ENCODE measurements around the gene COL26A1. TPM values are rescaled to one million over a fixed set of nuclear protein-coding genes. Genes with fewer than 3 reads are reported as not detected.
"Not testable (repeated sequence)": the region's sequence is repeated elsewhere in the genome, so short reads cannot be mapped to it uniquely, and the experiment has no call there.

COL26A1 gene
- total RNA-seq, 2 experiments from 2014 or later = not detected

- Histone ChIP-seq H3K4me1 (ENCODE audit: insufficient read depth, low read length) (no peaks in the 10 kb centered on the region), H3K9me3 (ENCODE audit: control insufficient read depth in 1 of 2, insufficient read depth in 1 of 2, low read length in 2 of 2) (no peaks in the 10 kb centered on the region), H3K27ac (ENCODE audit: low read depth in 1 of 2, low read length in 2 of 2) (no peak overlapping the region), H3K36me3 (ENCODE audit: insufficient read depth, low read length) (no peaks in the 10 kb centered on the region), H3K4me3 (ENCODE audit: low read length) (no peak overlapping the region), H3K27me3 (ENCODE audit: control insufficient read depth in 1 of 2, insufficient read depth in 2 of 2, low read length in 2 of 2) (no peaks in the 10 kb centered on the region)
- H3K9me3 Mint-ChIP-seq = no peaks in the 10 kb centered on the region
- no peaks in the 10 kb centered on the region for H3K4me1 Mint-ChIP-seq (ENCODE audit: low read depth)
- ATAC-seq (ENCODE audit: poor library complexity) = no peak
- POLR2A ChIA-PET = no interaction called here
- no peak for DNase-seq
- intact Hi-C loops (cut with DNase I, micrococcal nuclease) = loop anchor here in 1 of 2 experiments (5.0 kb wide), 1 partner anchor 687 kb away; no protein-coding TSS in a partner anchor
- TF ChIP-seq CTCF (IDR thresholded peaks at IDR 0.05) = no peak
- H3K4me3 Mint-ChIP-seq = no peak overlapping the region
- no peaks in the 10 kb centered on the region for H3K36me3 Mint-ChIP-seq (ENCODE audit: low read depth)
- no peak overlapping the region for H3K27ac Mint-ChIP-seq
- CTCF ChIA-PET = no interaction called here
- H3K27me3 Mint-ChIP-seq = peaks cover 16% of the 10 kb centered on the region
Observed at GRCh38 chr7:101488826-101489572, 126.3 kb downstream of the COL26A1 start.

- H3K27me3 ChIP-seq (ENCODE audit: control insufficient read depth in 1 of 2, insufficient read depth in 2 of 2, low read length in 2 of 2); H3K36me3 Mint-ChIP-seq (ENCODE audit: low read depth); H3K9me3 ChIP-seq (ENCODE audit: control insufficient read depth in 1 of 2, insufficient read depth in 1 of 2, low read length in 2 of 2); DNase-seq; H3K4me3 Mint-ChIP-seq; H3K4me3 ChIP-seq (ENCODE audit: low read length); H3K27ac ChIP-seq (ENCODE audit: low read depth in 1 of 2, low read length in 2 of 2); H3K27ac Mint-ChIP-seq; intact Hi-C loops (cut with DNase I, micrococcal nuclease); H3K36me3 ChIP-seq (ENCODE audit: insufficient read depth, low read length); H3K9me3 Mint-ChIP-seq; POLR2A ChIA-PET; ATAC-seq (ENCODE audit: poor library complexity); H3K4me1 ChIP-seq (ENCODE audit: insufficient read depth, low read length); H3K4me1 Mint-ChIP-seq (ENCODE audit: low read depth): not testable (repeated sequence)
- CTCF ChIA-PET = interaction anchor here (0.7 kb wide), 1 partner anchor 463 kb away, joined by 5 read pairs; no protein-coding TSS in a partner anchor
- peaks cover 16% of the 10 kb centered on the region for H3K27me3 Mint-ChIP-seq
Observed at GRCh38 chr7:101490439-101490838, 127.8 kb downstream of the COL26A1 start.

- peaks cover 20% of the 10 kb centered on the region for H3K27me3 Mint-ChIP-seq
- H3K36me3 ChIP-seq (ENCODE audit: insufficient read depth, low read length); CTCF ChIA-PET; H3K27ac Mint-ChIP-seq; H3K4me3 Mint-ChIP-seq; POLR2A ChIA-PET; ATAC-seq (ENCODE audit: poor library complexity); intact Hi-C loops (cut with DNase I, micrococcal nuclease); H3K9me3 Mint-ChIP-seq; H3K4me1 Mint-ChIP-seq (ENCODE audit: low read depth); H3K27me3 ChIP-seq (ENCODE audit: control insufficient read depth in 1 of 2, insufficient read depth in 2 of 2, low read length in 2 of 2); H3K9me3 ChIP-seq (ENCODE audit: control insufficient read depth in 1 of 2, insufficient read depth in 1 of 2, low read length in 2 of 2); H3K27ac ChIP-seq (ENCODE audit: low read depth in 1 of 2, low read length in 2 of 2); H3K4me3 ChIP-seq (ENCODE audit: low read length); DNase-seq; H3K4me1 ChIP-seq (ENCODE audit: insufficient read depth, low read length); H3K36me3 Mint-ChIP-seq (ENCODE audit: low read depth): not testable (repeated sequence)
Observed at GRCh38 chr7:101491442-101491841, 128.8 kb downstream of the COL26A1 start.

GRCh38 chr7:101494602-101495329, 132.1 kb downstream of the COL26A1 start:
- ATAC-seq (ENCODE audit: poor library complexity) (no peak), DNase-seq (no peak)
- Histone ChIP-seq H3K4me1 (ENCODE audit: insufficient read depth, low read length) (no peaks in the 10 kb centered on the region), H3K27ac (ENCODE audit: low read depth in 1 of 2, low read length in 2 of 2) (no peak overlapping the region), H3K4me3 (ENCODE audit: low read length) (no peak overlapping the region), H3K27me3 (ENCODE audit: control insufficient read depth in 1 of 2, insufficient read depth in 2 of 2, low read length in 2 of 2) (no peaks in the 10 kb centered on the region), H3K36me3 (ENCODE audit: insufficient read depth, low read length) (no peaks in the 10 kb centered on the region), H3K9me3 (ENCODE audit: control insufficient read depth in 1 of 2, insufficient read depth in 1 of 2, low read length in 2 of 2) (no peaks in the 10 kb centered on the region)
- POLR2A ChIA-PET = no interaction called here
- intact Hi-C loops (cut with DNase I, micrococcal nuclease) = no loop called here
- Mint-ChIP-seq H3K4me1 (ENCODE audit: low read depth) (no peaks in the 10 kb centered on the region), H3K27me3 (peaks cover 8% of the 10 kb centered on the region), H3K9me3 (no peaks in the 10 kb centered on the region), H3K27ac (no peak overlapping the region), H3K4me3 (no peak overlapping the region), H3K36me3 (ENCODE audit: low read depth) (no peaks in the 10 kb centered on the region)
- no peak for TF ChIP-seq CTCF (IDR thresholded peaks at IDR 0.05)
- CTCF ChIA-PET = no interaction called here
